GM12878 (cell line): ENCODE data around the gene VPS8. TPM values are rescaled to one million over a fixed set of nuclear protein-coding genes. Genes with fewer than 3 reads are reported as not detected.

Source experiments
- ATAC-seq: fragments of 200-7000 bp; cut with Tn5 transposase; 3 replicates; pipeline ENCODE4 v1.9.1; 2020; ENCODE audit warnings: mild to moderate bottlenecking, moderate library complexity
- BruUV-seq: library from RNA; stranded (reverse); fragments of 400-500 nt; replicated peaks from 2 replicates; lab custom pipeline; 2021; lab: Mats Ljungman, UMichigan
- CTCF ChIA-PET: fragments of 300-600 bp; sonication (Branson Sonifier 250); formaldehyde crosslinking; extraction: SDS; loops from one replicate; lab custom pipeline; 2021; ENCODE audit warnings: inconsistent platforms; lab: Yijun Ruan, JAX
- POLR2A ChIA-PET: fragments of 350-600 bp; formaldehyde crosslinking; extraction: SDS; loops from one replicate; lab custom pipeline; 2021; ENCODE audit warnings: inconsistent platforms; lab: Charles Lee
- RAD21 ChIA-PET: fragments of 300-600 bp; sonication (Branson Sonifier 250); formaldehyde crosslinking; loops from one replicate; lab custom pipeline; 2023; ENCODE audit warnings: antibody characterized with exemption; ENCODE audit not compliant: unreplicated experiment; lab: Charles Lee
- SMC1A ChIA-PET: fragments of 300-600 bp; sonication (Branson Sonifier 250); formaldehyde crosslinking; loops from one replicate; lab custom pipeline; 2023; ENCODE audit not compliant: unreplicated experiment, uncharacterized antibody; lab: Charles Lee
- DNase-seq: peaks from one replicate; pipeline ENCODE4 v3.0.0-alpha.2; 2011; ENCODE audit warnings: low read depth, low spot score
- FAIRE-seq: peaks from 3 replicates; lab custom pipeline; 2011; peaks lifted over from hg19 to GRCh38; lab: Jason Lieb, UNC
- H2AFZ ChIP-seq: 2 replicates; pipeline ENCODE4 v1.6.0; 2011; ENCODE audit warnings: low read depth, low read length, control low read depth; ENCODE audit not compliant: control insufficient read depth
- H3K27ac ChIP-seq: 2 replicates; pipeline ENCODE4 v1.5.1; 2011; ENCODE audit warnings: control low read depth; ENCODE audit not compliant: control insufficient read depth, insufficient read depth
- H3K27me3 ChIP-seq, 2 experiments: replicated peaks in 1 of 2; 2 replicates each; pipeline versions ENCODE4 v1.6.0 to v1.6.1; 2011; ENCODE audit warnings: low read length in 1 of 2; ENCODE audit not compliant: control insufficient read depth in 2 of 2, insufficient read depth in 2 of 2
- H3K36me3 ChIP-seq, 2 experiments: 2 replicates each; pipeline ENCODE4 v1.5.1; 2011; ENCODE audit warnings: low read length in 1 of 2; ENCODE audit not compliant: control insufficient read depth in 2 of 2, insufficient read depth in 2 of 2
- H3K4me1 ChIP-seq: 2 replicates; pipeline ENCODE4 v1.6.1; 2011; ENCODE audit warnings: mild to moderate bottlenecking, low read length, moderate library complexity, mixed read lengths; ENCODE audit not compliant: control insufficient read depth, insufficient read depth
- H3K4me2 ChIP-seq: 2 replicates; pipeline ENCODE4 v1.6.0; 2011; ENCODE audit warnings: control low read depth; ENCODE audit not compliant: control insufficient read depth, insufficient read depth
- H3K4me3 ChIP-seq: fragments of 200-600 bp; sonication (generic); 2 replicates; pipeline ENCODE4 v1.5.1; 2016
- H3K79me2 ChIP-seq: 2 replicates; pipeline ENCODE4 v1.6.0; 2011; ENCODE audit warnings: low read length; ENCODE audit not compliant: control insufficient read depth, insufficient read depth
- H3K9ac ChIP-seq: 2 replicates; pipeline ENCODE4 v1.8.0; 2011; ENCODE audit warnings: low read length, control low read depth, mixed read lengths; ENCODE audit not compliant: control insufficient read depth, insufficient read depth
- H3K9me3 ChIP-seq: replicated peaks from 3 replicates; pipeline ENCODE4 v1.5.1; 2011; ENCODE audit warnings: mild to moderate bottlenecking, low read length; ENCODE audit not compliant: control insufficient read depth, insufficient read depth
- H4K20me1 ChIP-seq: 2 replicates; pipeline ENCODE4 v1.6.0; 2011; ENCODE audit not compliant: control insufficient read depth, insufficient read depth
- CHD1 ChIP-seq: IDR thresholded peaks from 2 replicates; pipeline ENCODE4 v1.6.1; 2012; ENCODE audit warnings: low read depth, low read length, improper control_type of control experiment
- FOXK2 ChIP-seq: fragments of 450-650 bp; IDR thresholded peaks from 2 replicates; pipeline ENCODE4 v1.6.1; 2017; ENCODE audit warnings: mild to moderate bottlenecking, moderate library complexity
- HCFC1 ChIP-seq: fragments of 150-350 bp; IDR thresholded peaks from 2 replicates; pipeline ENCODE4 v1.6.1; 2014; ENCODE audit warnings: low read length
- IRF5 ChIP-seq: fragments of 450-650 bp; IDR thresholded peaks from 2 replicates; pipeline ENCODE4 v1.6.1; 2017; ENCODE audit warnings: borderline replicate concordance
- JUNB ChIP-seq: IDR thresholded peaks from 2 replicates; pipeline ENCODE4 v1.6.1; 2016; ENCODE audit warnings: antibody characterized with exemption, mild to moderate bottlenecking
- RAD21 ChIP-seq: IDR thresholded peaks from 2 replicates; pipeline ENCODE4 v1.6.1; 2011; ENCODE audit warnings: mild to moderate bottlenecking, low read depth, low read length, moderate library complexity; ENCODE audit not compliant: insufficient read depth
- SIN3A ChIP-seq: IDR thresholded peaks from 2 replicates; pipeline ENCODE4 v1.6.1; 2012; ENCODE audit warnings: low read depth, low read length, improper control_type of control experiment
- SMAD1 ChIP-seq: fragments of 450-650 bp; IDR thresholded peaks from 2 replicates; pipeline ENCODE4 v1.6.1; 2018; ENCODE audit warnings: mild to moderate bottlenecking, low read depth; ENCODE audit not compliant: partially characterized antibody
- SMC3 ChIP-seq: IDR thresholded peaks from 2 replicates; pipeline ENCODE4 v1.6.1; 2011; ENCODE audit warnings: low read length, improper control_type of control experiment, borderline replicate concordance
- WGBS: methylation state at CpG from one replicate; pipeline ENCODE4 v1.1.6; 2016; ENCODE audit warnings: low lambda C conversion rate; ENCODE audit not compliant: insufficient replicate concordance, insufficient coverage; ENCODE audit errors: missing lambda C conversion rate; 5-methylcytosine and 5-hydroxymethylcytosine counted together
- in situ Hi-C: fragments of 300-500 bp; cut with MboI; formaldehyde crosslinking; loops from 9 replicates; pipeline ENCODE4 v1.14.3; 2018; ENCODE audit warnings: mixed read lengths
- intact Hi-C: fragments of 100-400 bp; cut with micrococcal nuclease; formaldehyde crosslinking; loops from one replicate; pipeline ENCODE4 v1.14.2; 2022; ENCODE audit not compliant: unreplicated experiment
- polyA plus RNA-seq, 11 experiments: library from polyadenylated mRNA; depleted of rRNA in 4 of 11; unstranded in 6 of 11; stranded (reverse) in 5 of 11; fragments of >200 nt; fragmentation: Nextera tagmentation in 4 of 11; fragmentation: Illumina TruSeq in 1 of 11; extraction: Ambion mirVana in 4 of 11; extraction: Trizol in 1 of 11; gene quantifications; 1 replicate in 1 of 11; 2 replicates in 10 of 11; pipeline versions ENCODE4 v1.2.1 to v1.2.3, GENCODE V29; 2011 to 2016; ENCODE audit warnings: inconsistent platforms in 2 of 11, missing spikeins in 2 of 11, low read depth in 1 of 11
- total RNA-seq, 4 experiments: library from RNA; depleted of rRNA in 3 of 4; stranded (reverse); fragments of >200 nt in 3 of 4; fragmentation: Illumina TruSeq in 1 of 4; extraction: Trizol in 1 of 4; gene quantifications; 2 replicates each; pipeline versions ENCODE4 v1.2.1 to v1.2.3, GENCODE V29; 2013 to 2021
- TF ChIP-seq, protein P1 (sequence below), 3 experiments: IDR thresholded peaks in 2 of 3; conservative IDR thresholded peaks in 1 of 3; 2 replicates each; pipeline ENCODE4 v1.5.1; 2011; ENCODE audit warnings: low read depth in 3 of 3, low read length in 3 of 3, mild to moderate bottlenecking in 3 of 3, control low read depth in 2 of 3, moderate library complexity in 2 of 3, inconsistent platforms in 1 of 3, mixed read lengths in 1 of 3; ENCODE audit not compliant: control insufficient read depth in 2 of 3, insufficient read depth in 1 of 3; ENCODE audit errors: extremely low read depth in 1 of 3

The VPS8 gene
- total and polyA plus RNA-seq, 10 of the 15 experiments (the other 5 are each of a cell fraction or from before 2014, with no cell fraction given), result 8.9 to 34.7 (median 20.9) TPM

DNA sequence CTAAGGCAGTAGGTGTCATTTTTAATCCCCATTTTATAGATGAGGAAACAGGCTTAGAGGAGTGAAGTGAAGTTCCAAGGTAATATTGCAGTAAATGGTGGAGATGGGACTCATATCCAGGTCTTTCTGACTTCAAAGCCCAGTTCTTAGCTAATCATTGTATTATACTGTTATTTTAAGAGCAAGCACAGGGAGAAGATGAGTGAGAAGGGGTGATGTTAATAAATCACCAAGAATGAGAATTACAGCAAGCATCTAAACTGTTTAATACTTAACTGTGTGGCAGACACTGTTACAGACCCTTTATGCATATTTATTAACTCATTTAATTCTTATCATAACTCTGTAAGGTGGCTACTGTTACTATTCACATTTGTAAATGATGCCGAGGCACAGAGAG is 61.2 kb downstream of the VPS8 start (continued):
- TF ChIP-seq FOXK2, result no peak
- no peak for TF ChIP-seq CHD1
- TF ChIP-seq JUNB, result no peak
- TF ChIP-seq SIN3A, result no peak
- no peak for TF ChIP-seq HCFC1

GRCh38 chr3:184874709-184875644 is 63.0 kb downstream of the VPS8 start:
- SMC1A ChIA-PET, result interaction anchor here (0.6 to 2.9 kb wide), 6 partner anchors 157 to 434 kb away, joined by 3 to 9 read pairs (median 6); no protein-coding TSS in a partner anchor
- CTCF ChIA-PET, result interaction anchor here (0.6 to 3.2 kb wide), 20 partner anchors 10 to 1487 kb away, joined by 3 to 27 read pairs (median 3); no protein-coding TSS in a partner anchor
- no peaks in the 10 kb centered on the region for H3K4me1 ChIP-seq
- FAIRE-seq (peak; percentile 52), DNase-seq (no peak), ATAC-seq (peak; percentile 69)
- peaks cover 0 to 3% of the 10 kb centered on the region in 2 experiments; a peak in 1 of 4 replicates for H3K36me3 ChIP-seq
- RAD21 ChIA-PET, result interaction anchor here (0.6 to 1.8 kb wide), 4 partner anchors 299 to 1405 kb away, joined by 4 to 7 read pairs (median 6); no protein-coding TSS in a partner anchor
- H3K27ac ChIP-seq, result no peak overlapping the region
- TF ChIP-seq SMC3 (peak; percentile 73), IRF5 (no peak), SMAD1 (no peak), RAD21 (peak; percentile 88)
- TF ChIP-seq, protein P1, sequence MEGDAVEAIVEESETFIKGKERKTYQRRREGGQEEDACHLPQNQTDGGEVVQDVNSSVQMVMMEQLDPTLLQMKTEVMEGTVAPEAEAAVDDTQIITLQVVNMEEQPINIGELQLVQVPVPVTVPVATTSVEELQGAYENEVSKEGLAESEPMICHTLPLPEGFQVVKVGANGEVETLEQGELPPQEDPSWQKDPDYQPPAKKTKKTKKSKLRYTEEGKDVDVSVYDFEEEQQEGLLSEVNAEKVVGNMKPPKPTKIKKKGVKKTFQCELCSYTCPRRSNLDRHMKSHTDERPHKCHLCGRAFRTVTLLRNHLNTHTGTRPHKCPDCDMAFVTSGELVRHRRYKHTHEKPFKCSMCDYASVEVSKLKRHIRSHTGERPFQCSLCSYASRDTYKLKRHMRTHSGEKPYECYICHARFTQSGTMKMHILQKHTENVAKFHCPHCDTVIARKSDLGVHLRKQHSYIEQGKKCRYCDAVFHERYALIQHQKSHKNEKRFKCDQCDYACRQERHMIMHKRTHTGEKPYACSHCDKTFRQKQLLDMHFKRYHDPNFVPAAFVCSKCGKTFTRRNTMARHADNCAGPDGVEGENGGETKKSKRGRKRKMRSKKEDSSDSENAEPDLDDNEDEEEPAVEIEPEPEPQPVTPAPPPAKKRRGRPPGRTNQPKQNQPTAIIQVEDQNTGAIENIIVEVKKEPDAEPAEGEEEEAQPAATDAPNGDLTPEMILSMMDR (IDR thresholded peaks at IDR 0.05 in 2 of 3, conservative IDR thresholded peaks at IDR 0.05 in 1 of 3; ENCODE audit: control insufficient read depth in 2 of 3, extremely low read depth in 1 of 3, insufficient read depth in 1 of 3, low read depth in 3 of 3, low read length in 3 of 3), result peak; percentile 51 to 73 (median 52); a peak in 5 of 6 replicates
- no peak overlapping the region for H3K9ac ChIP-seq
- 57% methylated on average over 5 of the region's 5 CpGs for WGBS
- H3K4me3 ChIP-seq, result no peak overlapping the region
- no TSS peak for BruUV-seq
- H2AFZ ChIP-seq, result no peak overlapping the region
- H4K20me1 ChIP-seq, result no peaks in the 10 kb centered on the region
- H3K4me2 ChIP-seq, result no peak overlapping the region
- in situ Hi-C loops (loop anchor here (5.0 kb wide), 1 partner anchor 302 kb away; no protein-coding TSS in a partner anchor), intact Hi-C loops (loop anchor here (1.0 kb wide), 3 partner anchors 301 to 433 kb away; no protein-coding TSS in a partner anchor)
- no peaks in the 10 kb centered on the region for H3K79me2 ChIP-seq
- H3K27me3 ChIP-seq, result no peaks in the 10 kb centered on the region
- no peaks in the 10 kb centered on the region for H3K9me3 ChIP-seq
- POLR2A ChIA-PET, result interaction anchor here (0.6 to 0.7 kb wide), 5 partner anchors 8 to 759 kb away, joined by 3 to 5 read pairs (median 4); no protein-coding TSS in a partner anchor
